Psoas muscle (tissue), 8 donors: ENCODE results near the gene UNC5CL. TPM values are rescaled to one million over a fixed set of nuclear protein-coding genes. Genes with fewer than 3 reads are reported as not detected.

Experiments used
- ATAC-seq, 4 donors: fragments of 200-7000 bp; cut with Tn5 transposase; one replicate each; pipeline ENCODE4 v1.9.1; 2020; ENCODE audit warnings: moderate library complexity in 3 of 4, mild to moderate bottlenecking in 2 of 4
- DNase-seq, 2 donors: peaks; one replicate each; pipeline ENCODE4 v3.0.0-alpha.2; 2020
- H3K27ac ChIP-seq: fragments of 200-600 bp; one replicate; pipeline ENCODE4 v1.8.0; 2022
- H3K27me3 ChIP-seq, 3 donors: fragments of 200-600 bp in 1 of 3; one replicate each; pipeline versions ENCODE4 v1.6.1 to v1.8.0; 2013 to 2022; ENCODE audit warnings: low read length in 2 of 3, mild to moderate bottlenecking in 2 of 3, moderate library complexity in 1 of 3; ENCODE audit not compliant: insufficient read depth in 3 of 3
- H3K36me3 ChIP-seq, 2 donors: fragments of 200-600 bp in 1 of 2; one replicate each; pipeline versions ENCODE4 v1.6.1 to v1.8.0; 2013 to 2022; ENCODE audit warnings: low read depth in 1 of 2, mild to moderate bottlenecking in 1 of 2, moderate library complexity in 1 of 2; ENCODE audit not compliant: insufficient read depth in 1 of 2
- H3K4me1 ChIP-seq: fragments of 200-600 bp; one replicate; pipeline ENCODE4 v1.8.0; 2022
- H3K4me3 ChIP-seq: fragments of 200-600 bp; one replicate; pipeline ENCODE4 v1.8.0; 2022; ENCODE audit warnings: mild to moderate bottlenecking
- H3K9me3 ChIP-seq: fragments of 200-600 bp; one replicate; pipeline ENCODE4 v1.8.0; 2022
- WGBS, 3 donors: extraction: QIAGEN DNeasy Blood & Tissue Kit; methylation state at CpG; one replicate each; pipeline versions ENCODE4 v1.1.6 to v1.1.7; 2013; 5-methylcytosine and 5-hydroxymethylcytosine counted together
- intact Hi-C, 2 donors: fragments of 100-400 bp; cut with DNase I; formaldehyde crosslinking; loops; one replicate each; pipeline versions ENCODE4 v1.11.0 to v1.14.2; 2022
- polyA plus RNA-seq, 3 donors: library from polyadenylated mRNA; stranded (reverse); fragments of 200-250 nt; gene quantifications; one replicate each; pipeline ENCODE4 v1.2.3, GENCODE V29; 2013
- total RNA-seq, 4 donors: library from RNA; stranded (reverse); fragmentation: NEBNext Ultra II Directional in 2 of 4; extraction: Animal tissue kit (Norgen Biotek cat#: 25700) in 2 of 4; gene quantifications; one replicate each; pipeline versions ENCODE4 v1.2.1 to v1.2.4, GENCODE V29; 2021 to 2023
- TF ChIP-seq, protein P1 (sequence below): fragments of 200-600 bp; IDR thresholded peaks from one replicate; pipeline ENCODE4 v1.8.0; 2022; ENCODE audit warnings: antibody characterized with exemption
- donor health status: healthy with polysubstance abuse.
- donor health status: DM: no; HTN: no; CAD: no; lungs with moderate emphysema.
- donor health status: Bipolar disorder and iron deficiency.
- donor health status: healthy.
- donor health status: DM: yes; HTN: yes; CAD: no.
- donor health status: DM: no; HTN: no; CAD: no.
- donor health status: DM: no; HTN: no; CAD: no.
- donor health status: DM: yes; HTN: yes; CAD: no.

UNC5CL gene
- total and polyA plus RNA-seq, 7 donors: 0.14 to 0.90 (median 0.33) TPM

DNA sequence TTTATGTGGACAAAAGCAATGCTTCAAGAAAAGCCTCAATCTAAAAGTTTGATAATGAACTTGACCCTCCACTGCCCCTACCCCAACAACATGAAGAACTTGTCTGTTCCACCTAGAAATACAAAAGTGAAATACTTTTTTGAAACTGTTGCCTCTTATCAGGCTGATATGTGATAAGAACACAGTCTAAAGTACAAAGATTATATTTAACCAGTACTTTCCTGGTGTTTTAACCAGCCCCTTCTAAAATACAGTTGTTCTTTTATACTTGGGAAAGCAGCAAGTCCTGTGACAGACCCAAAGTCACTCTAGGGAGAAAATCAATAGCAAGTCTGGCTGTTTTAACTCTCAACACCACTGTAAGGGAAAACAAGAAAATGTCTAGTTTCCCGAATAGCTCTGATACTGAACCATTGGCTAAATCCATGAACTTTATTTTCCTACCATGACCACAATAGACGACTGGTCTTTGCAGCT, 26.6 kb upstream of the UNC5CL start:
- TF ChIP-seq, protein P1, sequence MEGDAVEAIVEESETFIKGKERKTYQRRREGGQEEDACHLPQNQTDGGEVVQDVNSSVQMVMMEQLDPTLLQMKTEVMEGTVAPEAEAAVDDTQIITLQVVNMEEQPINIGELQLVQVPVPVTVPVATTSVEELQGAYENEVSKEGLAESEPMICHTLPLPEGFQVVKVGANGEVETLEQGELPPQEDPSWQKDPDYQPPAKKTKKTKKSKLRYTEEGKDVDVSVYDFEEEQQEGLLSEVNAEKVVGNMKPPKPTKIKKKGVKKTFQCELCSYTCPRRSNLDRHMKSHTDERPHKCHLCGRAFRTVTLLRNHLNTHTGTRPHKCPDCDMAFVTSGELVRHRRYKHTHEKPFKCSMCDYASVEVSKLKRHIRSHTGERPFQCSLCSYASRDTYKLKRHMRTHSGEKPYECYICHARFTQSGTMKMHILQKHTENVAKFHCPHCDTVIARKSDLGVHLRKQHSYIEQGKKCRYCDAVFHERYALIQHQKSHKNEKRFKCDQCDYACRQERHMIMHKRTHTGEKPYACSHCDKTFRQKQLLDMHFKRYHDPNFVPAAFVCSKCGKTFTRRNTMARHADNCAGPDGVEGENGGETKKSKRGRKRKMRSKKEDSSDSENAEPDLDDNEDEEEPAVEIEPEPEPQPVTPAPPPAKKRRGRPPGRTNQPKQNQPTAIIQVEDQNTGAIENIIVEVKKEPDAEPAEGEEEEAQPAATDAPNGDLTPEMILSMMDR: no peak
- WGBS, 3 donors: 73 to 82% (median 79%) methylated on average over 2 of the region's 2 CpGs
- Histone ChIP-seq H3K4me3 (no peak overlapping the region), H3K36me3 (peaks cover 2 to 92% of the 10 kb centered on the region in 2 donors), H3K27me3 (no peaks in the 10 kb centered on the region), H3K4me1 (peaks cover 39% of the 10 kb centered on the region), H3K27ac (peak overlapping the region; percentile 92), H3K9me3 (no peaks in the 10 kb centered on the region)
- intact Hi-C loops: loop anchor here (5.0 to 10.0 kb wide), 3 partner anchors 38 to 61 kb away; no protein-coding TSS in a partner anchor
- DNase-seq: no peak
- no peak for ATAC-seq

DNA sequence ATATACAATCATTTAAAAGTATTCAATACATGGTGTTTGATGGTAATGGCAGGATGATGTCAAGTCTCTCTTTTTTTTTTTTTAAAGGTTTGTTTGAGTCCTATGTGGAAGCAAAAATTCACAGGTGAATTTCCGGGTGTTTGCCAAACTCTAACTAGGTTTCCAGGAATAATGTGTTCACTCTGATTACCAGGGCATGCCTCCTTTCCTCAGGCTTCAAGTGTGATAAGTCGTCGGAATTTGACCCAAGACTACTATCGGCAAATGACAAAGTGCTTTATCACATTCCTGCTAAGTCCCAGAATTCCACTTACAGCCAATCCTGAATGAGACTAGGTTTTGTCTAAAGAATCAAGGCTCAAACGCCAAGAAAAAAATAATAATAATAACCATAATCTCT, 25.8 kb upstream of the UNC5CL start:
- TF ChIP-seq, protein P1: no peak
- Histone ChIP-seq H3K27me3 (no peaks in the 10 kb centered on the region), H3K36me3 (peaks cover 2 to 90% of the 10 kb centered on the region in 2 donors), H3K27ac (peak overlapping the region; percentile 92), H3K4me3 (peak overlapping the region; percentile 63), H3K4me1 (peaks cover 46% of the 10 kb centered on the region), H3K9me3 (no peaks in the 10 kb centered on the region)
- intact Hi-C loops: loop anchor here (5.0 to 10.0 kb wide), 3 partner anchors 38 to 60 kb away; no protein-coding TSS in a partner anchor
- DNase-seq (no peak), ATAC-seq (no peak)
- 39 to 69% (median 56%) methylated on average over 5 of the region's 5 CpGs for whole genome bisulfite sequencing, 3 donors

DNA sequence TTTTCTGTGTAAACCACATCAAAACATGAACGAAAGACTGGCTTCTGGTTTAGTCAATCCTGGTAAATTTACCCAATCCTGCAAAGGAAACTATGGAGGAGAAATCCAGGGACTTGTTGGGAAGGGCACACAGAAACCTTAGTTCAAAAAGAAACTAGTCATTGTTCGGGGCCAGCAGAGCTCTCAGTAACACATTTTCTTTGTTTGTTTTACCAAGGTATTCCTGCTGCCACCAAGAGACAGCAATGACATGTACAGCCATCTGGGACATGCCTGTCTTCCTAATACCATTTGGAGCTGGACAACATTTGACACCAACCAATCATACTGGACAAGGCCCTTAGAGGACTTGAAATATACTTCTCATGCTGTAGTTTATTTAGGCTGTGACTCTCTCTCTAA, 24.9 kb upstream of the UNC5CL start:
- peaks cover 48% of the 10 kb centered on the region for H3K4me1 ChIP-seq
- no peaks in the 10 kb centered on the region for H3K9me3 ChIP-seq
- TF ChIP-seq, protein P1: no peak
- intact Hi-C loops: loop anchor here in 1 of 2 donors (10.0 kb wide), 1 partner anchor 59 kb away; no protein-coding TSS in a partner anchor
- peak overlapping the region; percentile 92 for H3K27ac ChIP-seq
- H3K36me3 ChIP-seq: peaks cover 2 to 82% of the 10 kb centered on the region in 2 donors
- peak overlapping the region; percentile 63 for H3K4me3 ChIP-seq
- WGBS, 3 donors: 32 to 60% (median 34%) methylated on average over 2 of the region's 2 CpGs
- ATAC-seq: peak; percentile 83 to 87 (median 86)
- H3K27me3 ChIP-seq: no peaks in the 10 kb centered on the region
- no peak for DNase-seq

DNA sequence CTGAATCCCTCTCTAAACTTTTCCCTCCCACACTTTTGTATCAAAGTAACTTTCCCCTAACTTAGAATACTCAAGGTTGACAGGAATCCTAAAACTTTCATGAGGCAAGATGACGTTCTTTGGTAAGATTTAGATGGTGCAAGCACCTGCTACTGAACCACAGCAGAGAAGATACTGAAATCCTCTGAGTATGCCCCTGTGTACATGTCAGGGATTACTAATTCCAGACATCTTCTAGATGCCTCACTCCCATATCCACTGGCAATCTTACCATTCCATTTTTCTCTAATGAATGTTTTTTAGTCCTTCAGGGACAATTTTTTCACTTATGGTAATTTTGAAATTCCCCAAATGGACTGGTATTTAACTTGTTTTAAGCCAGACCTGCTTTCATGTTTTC, 23.0 kb upstream of the UNC5CL start:
- peaks cover 53% of the 10 kb centered on the region for H3K4me1 ChIP-seq
- H3K4me3 ChIP-seq: peak overlapping the region; percentile 63
- TF ChIP-seq, protein P1: no peak
- ATAC-seq (no peak), DNase-seq (no peak)
- WGBS, 3 donors: 25 to 40% (median 33%) methylated on average over 1 of the region's 1 CpG
- H3K9me3 ChIP-seq: no peaks in the 10 kb centered on the region
- no peaks in the 10 kb centered on the region for H3K27me3 ChIP-seq
- intact Hi-C loops: loop anchor here in 1 of 2 donors (10.0 kb wide), 1 partner anchor 57 kb away; no protein-coding TSS in a partner anchor
- H3K36me3 ChIP-seq: peaks cover 2 to 71% of the 10 kb centered on the region in 2 donors
- H3K27ac ChIP-seq: peak overlapping the region; percentile 92
